Calu3 (cell line): ENCODE results near the gene FYN. TPM values are rescaled to one million over a fixed set of nuclear protein-coding genes. Genes with fewer than 3 reads are reported as not detected.
"Not testable (repeated sequence)": the region's sequence is repeated elsewhere in the genome, so short reads cannot be mapped to it uniquely, and the experiment has no call there.

Experiments used
- BruUV-seq: library from RNA; stranded (reverse); fragments of 400-500 nt; replicated peaks from 2 replicates; lab custom pipeline; 2021; lab: Mats Ljungman, UMichigan
- CTCF ChIA-PET: fragments of 300-600 bp; sonication (Branson Sonifier 250); formaldehyde crosslinking; loops from one replicate; lab custom pipeline; 2022; ENCODE audit warnings: antibody characterized with exemption; lab: Charles Lee
- DNase-seq: peaks from one replicate; pipeline ENCODE4 v3.0.0; 2022
- H3K27ac Mint-ChIP-seq: one replicate; pipeline ENCODE4 v1.8.0; 2022; ENCODE audit warnings: mixed read lengths; ENCODE audit not compliant: unreplicated experiment
- H3K27me3 Mint-ChIP-seq: one replicate; pipeline ENCODE4 v1.8.0; 2022; ENCODE audit warnings: mixed read lengths; ENCODE audit not compliant: unreplicated experiment
- H3K36me3 Mint-ChIP-seq: one replicate; pipeline ENCODE4 v1.8.0; 2022; ENCODE audit warnings: mild to moderate bottlenecking, moderate library complexity, mixed read lengths; ENCODE audit not compliant: insufficient read depth, unreplicated experiment
- H3K4me1 Mint-ChIP-seq: one replicate; pipeline ENCODE4 v1.8.0; 2022; ENCODE audit warnings: mild to moderate bottlenecking, low read depth, mixed read lengths; ENCODE audit not compliant: unreplicated experiment
- H3K4me3 Mint-ChIP-seq: one replicate; pipeline ENCODE4 v1.8.0; 2022; ENCODE audit warnings: mild to moderate bottlenecking, low read depth, moderate library complexity, mixed read lengths; ENCODE audit not compliant: unreplicated experiment
- H3K9me3 Mint-ChIP-seq: one replicate; pipeline ENCODE4 v1.8.0; 2022; ENCODE audit warnings: low read depth, mixed read lengths; ENCODE audit not compliant: unreplicated experiment
- CTCF ChIP-seq: fragments of 200-600 bp; IDR thresholded peaks from one replicate; pipeline ENCODE4 v1.8.0; 2022; ENCODE audit warnings: antibody characterized with exemption; ENCODE audit not compliant: unreplicated experiment
- intact Hi-C: fragments of 100-400 bp; cut with micrococcal nuclease; formaldehyde crosslinking; loops from one replicate; pipeline ENCODE4 v1.10.0; 2022; ENCODE audit not compliant: unreplicated experiment
- total RNA-seq: library from RNA; stranded (reverse); gene quantifications from 2 replicates; pipeline ENCODE4 v1.2.3, GENCODE V29; 2022

The FYN gene
- total RNA-seq, 1 experiment from 2014 or later: 61.0 TPM

- H3K36me3 Mint-ChIP-seq: no peaks in the 10 kb centered on the region
- no TSS peak for BruUV-seq
- no peak overlapping the region for H3K4me3 Mint-ChIP-seq
- no peak overlapping the region for H3K27ac Mint-ChIP-seq
- no peak for TF ChIP-seq CTCF
- DNase-seq: no peak
- H3K4me1 Mint-ChIP-seq: no peaks in the 10 kb centered on the region
- H3K27me3 Mint-ChIP-seq: no peaks in the 10 kb centered on the region
- CTCF ChIA-PET: no interaction called here
- peaks cover 2% of the 10 kb centered on the region for H3K9me3 Mint-ChIP-seq
- intact Hi-C loops: no loop called here
Measured at GRCh38 chr6:111912904-111913303, 39.7 kb upstream of the FYN start.

- H3K4me3 Mint-ChIP-seq: no peak overlapping the region
- no peak for TF ChIP-seq CTCF
- H3K27ac Mint-ChIP-seq: no peak overlapping the region
- H3K36me3 Mint-ChIP-seq: no peaks in the 10 kb centered on the region
- H3K27me3 Mint-ChIP-seq: no peaks in the 10 kb centered on the region
- DNase-seq: no peak
- BruUV-seq: no TSS peak
- intact Hi-C loops: no loop called here
- CTCF ChIA-PET: no interaction called here
- H3K9me3 Mint-ChIP-seq: peaks cover 2% of the 10 kb centered on the region
- H3K4me1 Mint-ChIP-seq: no peaks in the 10 kb centered on the region
Measured at GRCh38 chr6:111911428-111911827, 38.2 kb upstream of the FYN start.

- CTCF ChIA-PET: no interaction called here
- no peak overlapping the region for H3K4me3 Mint-ChIP-seq
- H3K9me3 Mint-ChIP-seq: peaks cover 2% of the 10 kb centered on the region
Measured at GRCh38 chr6:111909238-111909637, 36.0 kb upstream of the FYN start.

GRCh38 chr6:111908365-111908764, 35.1 kb upstream of the FYN start:
- BruUV-seq, H3K9me3 Mint-ChIP-seq, H3K27ac Mint-ChIP-seq, H3K4me1 Mint-ChIP-seq, intact Hi-C loops, DNase-seq, H3K27me3 Mint-ChIP-seq, H3K36me3 Mint-ChIP-seq, H3K4me3 Mint-ChIP-seq, CTCF ChIA-PET: not testable (repeated sequence)

More at GRCh38 chr6:111909238-111909637, 36.0 kb upstream of the FYN start:
- BruUV-seq: no TSS peak
- Mint-ChIP-seq H3K4me1 (no peaks in the 10 kb centered on the region), H3K27ac (no peak overlapping the region), H3K27me3 (no peaks in the 10 kb centered on the region), H3K36me3 (no peaks in the 10 kb centered on the region)
- no peak for DNase-seq
- intact Hi-C loops: no loop called here
- TF ChIP-seq CTCF: no peak

- no peak for DNase-seq
- TF ChIP-seq CTCF: no peak
- no peaks in the 10 kb centered on the region for H3K36me3 Mint-ChIP-seq
- BruUV-seq: no TSS peak
- H3K9me3 Mint-ChIP-seq: no peaks in the 10 kb centered on the region
- H3K4me1 Mint-ChIP-seq: no peaks in the 10 kb centered on the region
- CTCF ChIA-PET: no interaction called here
- H3K4me3 Mint-ChIP-seq: no peak overlapping the region
- H3K27me3 Mint-ChIP-seq: no peaks in the 10 kb centered on the region
- H3K27ac Mint-ChIP-seq: no peak overlapping the region
- intact Hi-C loops: no loop called here
Measured at GRCh38 chr6:111900735-111901134, 27.5 kb upstream of the FYN start.
